Activated CD8-positive, alpha-beta memory T cell treated with anti-CD3 and anti-CD28 coated beads, Interleukin-2, amount 10 ng/mL, durations not matched to agents 7 days and 5 days (primary cell): ENCODE measurements around the gene NUP85. TPM values are rescaled to one million over a fixed set of nuclear protein-coding genes. Genes with fewer than 3 reads are reported as not detected.
"Not testable (repeated sequence)": the region's sequence is repeated elsewhere in the genome, so short reads cannot be mapped to it uniquely, and the experiment has no call there.

Experiments
- ATAC-seq: fragments of 150-1000 bp; cut with Tn5 transposase; one replicate; pipeline ENCODE4 v1.10.0; 2021; ENCODE audit warnings: moderate library complexity
- CTCF ChIA-PET: fragments of 350-600 bp; sonication (Branson Sonifier 250); formaldehyde crosslinking; loops from one replicate; lab custom pipeline; 2021; ENCODE audit warnings: antibody characterized with exemption; lab: Charles Lee
- DNase-seq: peaks from one replicate; pipeline ENCODE4 v3.0.0-alpha.2; 2020
- H3K27ac Mint-ChIP-seq: one replicate; pipeline ENCODE4 v1.8.0; 2021; ENCODE audit warnings: mild to moderate bottlenecking, mixed read lengths
- H3K27me3 Mint-ChIP-seq: one replicate; pipeline ENCODE4 v1.8.0; 2021; ENCODE audit warnings: mixed read lengths
- H3K36me3 Mint-ChIP-seq: one replicate; pipeline ENCODE4 v1.8.0; 2021; ENCODE audit warnings: mild to moderate bottlenecking, mixed read lengths
- H3K4me1 Mint-ChIP-seq: one replicate; pipeline ENCODE4 v1.8.0; 2021; ENCODE audit warnings: mixed read lengths
- H3K4me3 Mint-ChIP-seq: one replicate; pipeline ENCODE4 v1.8.0; 2021; ENCODE audit warnings: mild to moderate bottlenecking, moderate library complexity, mixed read lengths
- H3K9me3 Mint-ChIP-seq: one replicate; pipeline ENCODE4 v1.8.0; 2022; ENCODE audit warnings: low read depth, mixed read lengths
- total RNA-seq, 2 experiments: library from RNA; stranded (reverse); gene quantifications; one replicate each; pipeline ENCODE4 v1.2.3, GENCODE V29; 2021

Gene NUP85, protein sequence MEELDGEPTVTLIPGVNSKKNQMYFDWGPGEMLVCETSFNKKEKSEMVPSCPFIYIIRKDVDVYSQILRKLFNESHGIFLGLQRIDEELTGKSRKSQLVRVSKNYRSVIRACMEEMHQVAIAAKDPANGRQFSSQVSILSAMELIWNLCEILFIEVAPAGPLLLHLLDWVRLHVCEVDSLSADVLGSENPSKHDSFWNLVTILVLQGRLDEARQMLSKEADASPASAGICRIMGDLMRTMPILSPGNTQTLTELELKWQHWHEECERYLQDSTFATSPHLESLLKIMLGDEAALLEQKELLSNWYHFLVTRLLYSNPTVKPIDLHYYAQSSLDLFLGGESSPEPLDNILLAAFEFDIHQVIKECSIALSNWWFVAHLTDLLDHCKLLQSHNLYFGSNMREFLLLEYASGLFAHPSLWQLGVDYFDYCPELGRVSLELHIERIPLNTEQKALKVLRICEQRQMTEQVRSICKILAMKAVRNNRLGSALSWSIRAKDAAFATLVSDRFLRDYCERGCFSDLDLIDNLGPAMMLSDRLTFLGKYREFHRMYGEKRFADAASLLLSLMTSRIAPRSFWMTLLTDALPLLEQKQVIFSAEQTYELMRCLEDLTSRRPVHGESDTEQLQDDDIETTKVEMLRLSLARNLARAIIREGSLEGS
- 100 to 1,000 TPM; 164 to 176 TPM for total RNA-seq

- CTCF ChIA-PET, result interaction anchor here (0.6 to 8.1 kb wide), 19 partner anchors 11 to 244 kb away, joined by 3 to 257 read pairs (median 4); partner anchors contain the start of genes ARMC7, MIF4GD, NT5C and SLC25A19
- DNase-seq (peak; percentile 93), ATAC-seq (peak; percentile 90)
- Mint-ChIP-seq H3K9me3 (no peaks in the 10 kb centered on the region), H3K27me3 (no peaks in the 10 kb centered on the region), H3K4me3 (peak within 1 kb of the TSS; percentile 95), H3K36me3 (peaks cover 12% of the 10 kb centered on the region), H3K27ac (peak within 1 kb of the TSS; percentile 96), H3K4me1 (peaks cover 28% of the 10 kb centered on the region)
Measured at GRCh38 chr17:75205037-75205792, at the start of gene NUP85. Gene NUP85 (plus strand): TSS chr17:75205679. CDS start chr17:75205762, 83 bp downstream.

DNA sequence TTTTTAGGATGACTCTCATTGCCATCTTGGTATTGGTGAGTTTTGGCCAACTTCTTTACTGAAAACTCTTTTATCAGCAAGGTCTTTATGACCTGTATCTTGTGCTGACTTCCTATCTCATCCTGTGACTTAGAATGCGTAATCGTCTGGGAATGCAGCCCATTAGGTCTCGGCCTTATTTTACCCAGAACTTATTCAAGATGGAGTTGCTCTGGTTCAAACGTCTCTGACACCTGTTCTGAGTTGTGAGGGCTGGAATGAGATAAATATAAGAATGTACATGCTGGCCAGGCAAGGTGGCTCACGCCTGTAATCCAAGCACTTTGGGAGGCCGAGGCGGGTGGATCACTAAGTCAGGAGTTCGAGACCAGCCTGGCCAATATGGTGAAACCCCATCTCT, 47.0 kb upstream of the NUP85 start:
- not testable (repeated sequence) for H3K27ac Mint-ChIP-seq, H3K27me3 Mint-ChIP-seq, DNase-seq, H3K9me3 Mint-ChIP-seq, ATAC-seq, H3K4me3 Mint-ChIP-seq
- CTCF ChIA-PET, result interaction anchor here (0.7 to 1.2 kb wide), 2 partner anchors 8 to 11 kb away, joined by 4 to 8 read pairs; no protein-coding TSS in a partner anchor
- Mint-ChIP-seq H3K36me3 (peaks cover 14% of the 10 kb centered on the region), H3K4me1 (peaks cover 12% of the 10 kb centered on the region)

- peak overlapping the region; percentile 19 for H3K27ac Mint-ChIP-seq
Measured at GRCh38 chr17:75159196-75160031, 46.1 kb upstream of the NUP85 start.

DNA sequence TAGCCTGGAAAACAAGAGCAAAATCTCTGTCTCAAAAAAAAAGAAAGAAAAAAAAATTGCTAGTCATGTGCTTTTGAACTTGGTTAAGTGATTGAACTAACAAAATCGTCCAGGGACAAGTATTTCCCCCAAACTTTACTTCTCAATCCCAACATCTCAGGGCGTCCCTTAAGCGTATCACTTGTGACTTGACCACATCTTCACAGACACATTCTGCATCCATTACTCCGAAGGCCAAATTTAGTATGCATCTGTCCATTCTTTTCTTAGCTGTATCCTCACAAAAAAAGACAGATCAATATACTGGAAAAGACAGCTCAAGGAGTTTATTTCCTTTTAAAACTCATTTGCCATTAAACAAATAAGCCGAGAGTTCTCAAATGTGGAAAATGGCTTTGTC, 45.3 kb upstream of the NUP85 start:
- DNase-seq (no peak), ATAC-seq (no peak)
- no peak overlapping the region for H3K27ac Mint-ChIP-seq

More at GRCh38 chr17:75159196-75160031, 46.1 kb upstream of the NUP85 start:
- ATAC-seq (no peak), DNase-seq (no peak)
- peaks cover 14% of the 10 kb centered on the region for H3K36me3 Mint-ChIP-seq
- H3K27me3 Mint-ChIP-seq, result no peaks in the 10 kb centered on the region
- H3K4me1 Mint-ChIP-seq, result peaks cover 12% of the 10 kb centered on the region
- H3K9me3 Mint-ChIP-seq, result no peaks in the 10 kb centered on the region
- no peak overlapping the region for H3K4me3 Mint-ChIP-seq
- CTCF ChIA-PET, result interaction anchor here (1.2 kb wide), 1 partner anchor 9 kb away, joined by 8 read pairs; no protein-coding TSS in a partner anchor

GRCh38 chr17:75163074-75163473, 42.4 kb upstream of the NUP85 start:
- CTCF ChIA-PET, result interaction anchor here (1.5 kb wide), 1 partner anchor 9 kb away, joined by 6 read pairs; no protein-coding TSS in a partner anchor
- Mint-ChIP-seq H3K4me1 (no peaks in the 10 kb centered on the region), H3K9me3 (no peaks in the 10 kb centered on the region), H3K27me3 (no peaks in the 10 kb centered on the region), H3K27ac (no peak overlapping the region), H3K4me3 (no peak overlapping the region), H3K36me3 (peaks cover 18% of the 10 kb centered on the region)
- DNase-seq (no peak), ATAC-seq (no peak)

More for the DNA sequence above, 45.3 kb upstream of the NUP85 start:
- no peaks in the 10 kb centered on the region for H3K27me3 Mint-ChIP-seq
- no peak overlapping the region for H3K4me3 Mint-ChIP-seq
- peaks cover 5% of the 10 kb centered on the region for H3K4me1 Mint-ChIP-seq
- H3K36me3 Mint-ChIP-seq, result peaks cover 14% of the 10 kb centered on the region
- CTCF ChIA-PET, result interaction anchor here (1.1 kb wide), 1 partner anchor 28 kb away, joined by 3 read pairs; the partner anchor contains the start of gene NT5C
- H3K9me3 Mint-ChIP-seq, result no peaks in the 10 kb centered on the region

DNA sequence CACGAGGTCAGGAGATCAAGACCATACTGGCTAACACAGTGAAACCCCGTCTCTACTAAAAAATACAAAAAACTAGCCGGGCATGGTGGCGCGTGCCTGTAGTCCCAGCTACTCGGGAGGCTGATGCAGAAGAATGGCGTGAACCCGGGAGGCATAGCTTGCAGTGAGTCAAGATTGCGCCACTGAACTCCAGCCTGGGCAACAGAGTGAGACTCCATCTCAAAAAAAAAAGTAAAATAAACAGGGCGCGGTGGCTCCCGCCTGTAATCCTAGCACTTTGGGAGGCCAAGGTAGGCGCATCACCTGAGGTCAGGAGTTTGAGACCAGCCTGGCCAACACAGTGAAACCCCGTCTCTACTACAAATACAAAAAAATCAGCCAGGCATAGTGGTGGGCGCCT, 40.9 kb upstream of the NUP85 start:
- CTCF ChIA-PET, result interaction anchor here (0.9 to 18.5 kb wide), 3 partner anchors 9 to 52 kb away, joined by 3 to 217 read pairs (median 3); partner anchors contain the start of genes ARMC7 and NT5C
- not testable (repeated sequence) for ATAC-seq, H3K27ac Mint-ChIP-seq, DNase-seq, H3K9me3 Mint-ChIP-seq, H3K4me3 Mint-ChIP-seq, H3K4me1 Mint-ChIP-seq, H3K27me3 Mint-ChIP-seq
- peaks cover 18% of the 10 kb centered on the region for H3K36me3 Mint-ChIP-seq

GRCh38 chr17:75168998-75169397, 36.5 kb upstream of the NUP85 start:
- CTCF ChIA-PET, result interaction anchor here (0.7 to 18.5 kb wide), 4 partner anchors 20 to 464 kb away, joined by 4 to 217 read pairs (median 14); partner anchors contain the start of genes ARMC7 and NT5C
- ATAC-seq (no peak), DNase-seq (no peak)
- Mint-ChIP-seq H3K9me3 (no peaks in the 10 kb centered on the region), H3K36me3 (peaks cover 30% of the 10 kb centered on the region), H3K27me3 (no peaks in the 10 kb centered on the region), H3K4me3 (no peak overlapping the region), H3K4me1 (peaks cover 18% of the 10 kb centered on the region), H3K27ac (no peak overlapping the region)

GRCh38 chr17:75173526-75173925, 32.0 kb upstream of the NUP85 start:
- Mint-ChIP-seq H3K9me3 (no peaks in the 10 kb centered on the region), H3K4me1 (peaks cover 32% of the 10 kb centered on the region), H3K4me3 (no peak overlapping the region), H3K27ac (no peak overlapping the region), H3K27me3 (no peaks in the 10 kb centered on the region), H3K36me3 (peaks cover 42% of the 10 kb centered on the region)
- no peak for ATAC-seq
- DNase-seq, result no peak
- CTCF ChIA-PET, result interaction anchor here (0.7 to 18.5 kb wide), 12 partner anchors 8 to 212 kb away, joined by 3 to 217 read pairs (median 5); partner anchors contain the start of genes ARMC7, NT5C, NUP85 and SUMO2

GRCh38 chr17:75174996-75175395, 30.5 kb upstream of the NUP85 start:
- no peaks in the 10 kb centered on the region for H3K9me3 Mint-ChIP-seq

DNA sequence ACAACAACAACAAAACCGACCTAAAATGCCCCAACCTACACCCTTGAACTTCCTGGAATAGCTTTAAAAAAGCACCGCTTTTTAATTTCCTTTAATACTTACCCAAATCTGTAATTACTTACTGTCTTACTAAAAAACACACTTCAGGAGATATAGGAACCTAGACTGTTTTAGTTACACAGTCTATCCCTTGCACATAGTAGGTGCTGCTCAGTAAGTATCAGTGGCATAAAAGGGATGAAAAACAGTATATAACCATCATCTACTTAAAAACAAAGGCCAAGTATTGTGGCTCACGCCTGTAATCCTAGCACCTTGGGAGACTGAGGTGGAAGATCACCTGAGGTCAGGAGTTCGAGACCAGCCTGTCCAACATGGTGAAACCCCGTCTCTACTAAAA, 28.9 kb upstream of the NUP85 start:
- Mint-ChIP-seq H3K4me1 (peaks cover 55% of the 10 kb centered on the region), H3K4me3 (no peak overlapping the region), H3K9me3 (no peaks in the 10 kb centered on the region), H3K27ac (peak overlapping the region; percentile 36), H3K36me3 (peaks cover 60% of the 10 kb centered on the region), H3K27me3 (no peaks in the 10 kb centered on the region)
- no peak for ATAC-seq
- DNase-seq, result no peak
- CTCF ChIA-PET, result interaction anchor here (1.0 to 18.5 kb wide), 3 partner anchors 22 to 64 kb away, joined by 3 to 217 read pairs (median 4); partner anchors contain the start of gene ARMC7

More at GRCh38 chr17:75174996-75175395, 30.5 kb upstream of the NUP85 start:
- peaks cover 52% of the 10 kb centered on the region for H3K36me3 Mint-ChIP-seq
- H3K4me1 Mint-ChIP-seq, result peaks cover 46% of the 10 kb centered on the region
- CTCF ChIA-PET, result interaction anchor here (1.0 to 18.5 kb wide), 6 partner anchors 14 to 68 kb away, joined by 3 to 217 read pairs (median 4); partner anchors contain the start of genes ARMC7 and NUP85
- DNase-seq, result no peak
- H3K27me3 Mint-ChIP-seq, result no peaks in the 10 kb centered on the region
- ATAC-seq, result no peak
- H3K27ac Mint-ChIP-seq, result no peak overlapping the region
- no peak overlapping the region for H3K4me3 Mint-ChIP-seq

DNA sequence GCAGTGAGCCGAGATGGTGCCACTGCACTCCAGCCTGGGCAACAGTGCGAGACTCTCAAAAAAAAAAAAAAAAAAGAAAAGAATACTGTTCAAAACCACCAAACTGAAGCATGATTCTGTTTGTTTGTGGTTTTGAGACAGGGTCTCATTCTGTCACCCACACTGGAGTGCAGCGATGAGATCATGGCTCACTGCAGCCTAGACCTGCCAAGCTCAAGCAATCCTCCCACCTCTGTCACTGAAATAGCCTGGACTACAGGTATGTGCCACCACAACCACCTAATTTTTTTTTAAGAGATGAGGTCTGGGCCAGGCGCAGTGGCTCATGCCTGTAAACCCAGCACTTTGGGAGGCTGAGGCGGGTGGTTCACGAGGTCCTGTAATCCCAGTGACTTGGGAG, 27.0 kb upstream of the NUP85 start:
- Mint-ChIP-seq H3K4me3 (no peak overlapping the region), H3K27me3 (no peaks in the 10 kb centered on the region), H3K36me3 (peaks cover 51% of the 10 kb centered on the region), H3K4me1 (peaks cover 50% of the 10 kb centered on the region), H3K27ac (no peak overlapping the region), H3K9me3 (no peaks in the 10 kb centered on the region)
- DNase-seq, result no peak
- CTCF ChIA-PET, result interaction anchor here (18.5 kb wide), 1 partner anchor 65 kb away, joined by 217 read pairs; the partner anchor contains the start of gene ARMC7
- no peak for ATAC-seq
